DOHH2 (cell line): ENCODE results near the gene SLC49A4.

ENCODE experiments used
- H3F3A ChIP-seq: fragments of 200-600 bp; sonication (generic), shearing (Covaris generic); 2 replicates; pipeline ENCODE4 v1.6.0; 2016; ENCODE audit warnings: antibody characterized with exemption, mild to moderate bottlenecking; ENCODE audit not compliant: control insufficient read depth, insufficient read depth
- H3K27ac ChIP-seq: fragments of 200-600 bp; sonication (generic); 2 replicates; pipeline ENCODE4 v1.5.1; 2014; ENCODE audit warnings: low read depth, mild to moderate bottlenecking, low read length, moderate library complexity
- H3K27me3 ChIP-seq: fragments of 200-600 bp; sonication (generic); 2 replicates; pipeline ENCODE4 v1.6.1; 2014; ENCODE audit warnings: mild to moderate bottlenecking, low read length, mixed read lengths; ENCODE audit not compliant: control insufficient read depth
- H3K36me3 ChIP-seq: fragments of 200-600 bp; sonication (generic); 2 replicates; pipeline ENCODE4 v1.6.1; 2014; ENCODE audit warnings: mild to moderate bottlenecking, low read length, moderate library complexity, mixed read lengths; ENCODE audit not compliant: control insufficient read depth
- H3K4me1 ChIP-seq: fragments of 200-600 bp; sonication (generic); 2 replicates; pipeline ENCODE4 v1.6.1; 2014; ENCODE audit warnings: mild to moderate bottlenecking, low read length, mixed read lengths; ENCODE audit not compliant: control insufficient read depth
- H3K4me2 ChIP-seq: fragments of 200-600 bp; sonication (generic); 2 replicates; pipeline ENCODE4 v1.6.0; 2014; ENCODE audit warnings: mild to moderate bottlenecking, low read length, moderate library complexity
- H3K4me3 ChIP-seq: fragments of 200-600 bp; sonication (generic); 2 replicates; pipeline ENCODE4 v1.5.1; 2014; ENCODE audit warnings: mild to moderate bottlenecking, low read length, mixed read lengths
- H3K79me2 ChIP-seq: fragments of 200-600 bp; sonication (generic); 2 replicates; pipeline ENCODE4 v1.6.1; 2014; ENCODE audit warnings: mild to moderate bottlenecking, low read length, mixed read lengths; ENCODE audit not compliant: control insufficient read depth
- H3K9me2 ChIP-seq: fragments of 200-600 bp; sonication (generic); replicated peaks from 2 replicates; pipeline ENCODE4 v1.6.1; 2014; ENCODE audit warnings: mild to moderate bottlenecking, low read length, mixed read lengths; ENCODE audit not compliant: control insufficient read depth
- H3K9me3 ChIP-seq: fragments of 200-600 bp; sonication (generic); 2 replicates; pipeline ENCODE4 v1.6.1; 2014; ENCODE audit warnings: antibody characterized with exemption, low read length, mixed read lengths; ENCODE audit not compliant: control insufficient read depth, insufficient read depth
- H4K20me1 ChIP-seq: fragments of 200-600 bp; sonication (generic); 2 replicates; pipeline ENCODE4 v1.6.0; 2014; ENCODE audit warnings: low read depth, mild to moderate bottlenecking, antibody characterized with exemption, low read length, moderate library complexity; ENCODE audit not compliant: control insufficient read depth, insufficient read depth
- CTCF ChIP-seq: fragments of 200-600 bp; sonication (generic); IDR thresholded peaks from one replicate; pipeline ENCODE4 v1.5.1; 2014; ENCODE audit warnings: antibody characterized with exemption, mild to moderate bottlenecking, low read depth, low read length; ENCODE audit not compliant: poor library complexity, severe bottlenecking
- EZH2phosphoT487 ChIP-seq: fragments of 200-600 bp; sonication (generic); IDR thresholded peaks from 2 replicates; pipeline ENCODE4 v1.6.1; 2017; ENCODE audit warnings: borderline replicate concordance, mild to moderate bottlenecking, antibody characterized with exemption, low read length, moderate library complexity, mixed read lengths

Gene SLC49A4

GRCh38 chr3:122824465-122825381 lies 29.9 kb downstream of the SLC49A4 start:
- no peaks in the 10 kb centered on the region for H3K79me2 ChIP-seq
- H3K27ac ChIP-seq: no peak overlapping the region
- H3K4me3 ChIP-seq: no peak overlapping the region
- no peaks in the 10 kb centered on the region for H4K20me1 ChIP-seq
- no peaks in the 10 kb centered on the region for H3K9me2 ChIP-seq
- H3K36me3 ChIP-seq: no peaks in the 10 kb centered on the region
- H3K27me3 ChIP-seq: no peaks in the 10 kb centered on the region
- no peaks in the 10 kb centered on the region for H3F3A ChIP-seq
- no peaks in the 10 kb centered on the region for H3K4me1 ChIP-seq
- no peak overlapping the region for H3K4me2 ChIP-seq
- no peak for TF ChIP-seq CTCF
- TF ChIP-seq EZH2phosphoT487: no peak
- no peaks in the 10 kb centered on the region for H3K9me3 ChIP-seq

DNA sequence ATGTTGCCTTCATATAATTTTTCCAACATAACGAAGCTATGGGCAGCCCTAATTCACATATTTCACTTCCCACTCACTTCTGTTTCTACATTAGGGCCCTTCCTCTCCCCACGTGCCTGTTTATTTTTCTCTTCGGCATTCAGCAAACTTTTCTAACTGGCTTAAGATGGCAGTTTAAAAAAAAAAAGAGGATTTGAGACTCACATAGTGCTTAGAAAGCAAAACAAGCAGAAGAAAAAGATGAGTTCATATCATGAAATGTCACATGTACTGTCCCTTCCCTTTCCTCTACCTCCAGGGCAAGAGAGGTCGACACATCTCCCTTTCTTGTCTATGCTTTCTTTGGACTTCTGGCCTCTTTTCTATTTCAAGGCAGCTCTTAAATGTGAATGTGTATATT lies 30.6 kb downstream of the SLC49A4 start:
- no peaks in the 10 kb centered on the region for H3K27me3 ChIP-seq
- no peaks in the 10 kb centered on the region for H3F3A ChIP-seq
- H3K9me3 ChIP-seq: no peaks in the 10 kb centered on the region
- no peak overlapping the region for H3K4me3 ChIP-seq
- no peaks in the 10 kb centered on the region for H3K9me2 ChIP-seq
- TF ChIP-seq EZH2phosphoT487: no peak
- TF ChIP-seq CTCF: no peak
- no peaks in the 10 kb centered on the region for H3K79me2 ChIP-seq
- no peaks in the 10 kb centered on the region for H3K4me1 ChIP-seq
- no peak overlapping the region for H3K27ac ChIP-seq
- no peak overlapping the region for H3K4me2 ChIP-seq
- no peaks in the 10 kb centered on the region for H4K20me1 ChIP-seq
- no peaks in the 10 kb centered on the region for H3K36me3 ChIP-seq

- no peak overlapping the region for H3K4me3 ChIP-seq
- no peaks in the 10 kb centered on the region for H4K20me1 ChIP-seq
- H3K27ac ChIP-seq: no peak overlapping the region
- H3K4me1 ChIP-seq: no peaks in the 10 kb centered on the region
- H3F3A ChIP-seq: no peaks in the 10 kb centered on the region
- no peak for TF ChIP-seq EZH2phosphoT487
- no peak for TF ChIP-seq CTCF
- H3K79me2 ChIP-seq: no peaks in the 10 kb centered on the region
- no peak overlapping the region for H3K4me2 ChIP-seq
- H3K36me3 ChIP-seq: no peaks in the 10 kb centered on the region
- no peaks in the 10 kb centered on the region for H3K9me3 ChIP-seq
- no peaks in the 10 kb centered on the region for H3K27me3 ChIP-seq
- H3K9me2 ChIP-seq: no peaks in the 10 kb centered on the region
Measured at GRCh38 chr3:122826278-122826677, 31.4 kb downstream of the SLC49A4 start.
